ENCODE data around the gene HCFC1R1.

GRCh38 chr16:3038896-3039295 is 15.2 kb upstream of the HCFC1R1 start:
- TF ChIP-seq, protein P1, sequence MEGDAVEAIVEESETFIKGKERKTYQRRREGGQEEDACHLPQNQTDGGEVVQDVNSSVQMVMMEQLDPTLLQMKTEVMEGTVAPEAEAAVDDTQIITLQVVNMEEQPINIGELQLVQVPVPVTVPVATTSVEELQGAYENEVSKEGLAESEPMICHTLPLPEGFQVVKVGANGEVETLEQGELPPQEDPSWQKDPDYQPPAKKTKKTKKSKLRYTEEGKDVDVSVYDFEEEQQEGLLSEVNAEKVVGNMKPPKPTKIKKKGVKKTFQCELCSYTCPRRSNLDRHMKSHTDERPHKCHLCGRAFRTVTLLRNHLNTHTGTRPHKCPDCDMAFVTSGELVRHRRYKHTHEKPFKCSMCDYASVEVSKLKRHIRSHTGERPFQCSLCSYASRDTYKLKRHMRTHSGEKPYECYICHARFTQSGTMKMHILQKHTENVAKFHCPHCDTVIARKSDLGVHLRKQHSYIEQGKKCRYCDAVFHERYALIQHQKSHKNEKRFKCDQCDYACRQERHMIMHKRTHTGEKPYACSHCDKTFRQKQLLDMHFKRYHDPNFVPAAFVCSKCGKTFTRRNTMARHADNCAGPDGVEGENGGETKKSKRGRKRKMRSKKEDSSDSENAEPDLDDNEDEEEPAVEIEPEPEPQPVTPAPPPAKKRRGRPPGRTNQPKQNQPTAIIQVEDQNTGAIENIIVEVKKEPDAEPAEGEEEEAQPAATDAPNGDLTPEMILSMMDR (IDR thresholded peaks at IDR 0.05; ENCODE audit: poor library complexity): no peak
- TF ChIP-seq EZH2phosphoT487 (IDR thresholded peaks at IDR 0.05; ENCODE audit: low read depth, severe bottlenecking, unreplicated experiment): no peak
- TF ChIP-seq EZH2 (IDR thresholded peaks at IDR 0.05; ENCODE audit: borderline replicate concordance): no peak

Data from hepatocyte (in vitro differentiated cells).